ENCODE data around the gene RC3H2. TPM values are rescaled to one million over a fixed set of nuclear protein-coding genes. Genes with fewer than 3 reads are reported as not detected.
"Not testable (repeated sequence)": the region's sequence is repeated elsewhere in the genome, so short reads cannot be mapped to it uniquely, and the experiment has no call there.

The RC3H2 gene
- total and polyA plus RNA-seq, 7 donors: 5.6 to 33.7 (median 24.8) TPM

- DNase-seq (no peak), ATAC-seq (no peak)
- H3K4me3 ChIP-seq: no peak overlapping the region
- no peaks in the 10 kb centered on the region for H3K27me3 ChIP-seq (ENCODE audit: insufficient read depth in 3 of 3, low read length in 2 of 3)
- H3K9me3 ChIP-seq: no peaks in the 10 kb centered on the region
- WGBS, 3 donors: 82 to 91% (median 88%) methylated on average over 1 of the region's 1 CpG
- H3K27ac ChIP-seq: no peak overlapping the region
- peaks cover 12 to 83% of the 10 kb centered on the region in 2 donors for H3K36me3 ChIP-seq (ENCODE audit: insufficient read depth in 1 of 2, low read depth in 1 of 2)
- intact Hi-C loops (cut with DNase I): no loop called here
- TF ChIP-seq CTCF (IDR thresholded peaks at IDR 0.05): no peak
- H3K4me1 ChIP-seq: no peaks in the 10 kb centered on the region
Observed at GRCh38 chr9:122875523-122875922, 29.6 kb downstream of the RC3H2 start.

GRCh38 chr9:122867276-122867675, 37.9 kb downstream of the RC3H2 start:
- DNase-seq, H3K9me3 ChIP-seq: not testable (repeated sequence)
- H3K36me3 ChIP-seq (ENCODE audit: insufficient read depth in 1 of 2, low read depth in 1 of 2): peaks cover 2 to 31% of the 10 kb centered on the region in 2 donors

GRCh38 chr9:122866079-122866478, 39.1 kb downstream of the RC3H2 start:
- ATAC-seq (no peak), DNase-seq (no peak)
- no peak for TF ChIP-seq CTCF (IDR thresholded peaks at IDR 0.05)
- no CpG with 5 or more reads among the region's 5 CpGs for WGBS, 3 donors
- H3K9me3 ChIP-seq: no peaks in the 10 kb centered on the region
- peaks cover 2 to 38% of the 10 kb centered on the region in 2 donors for H3K36me3 ChIP-seq (ENCODE audit: insufficient read depth in 1 of 2, low read depth in 1 of 2)
- no peaks in the 10 kb centered on the region for H3K27me3 ChIP-seq (ENCODE audit: insufficient read depth in 3 of 3, low read length in 2 of 3)
- H3K27ac ChIP-seq: no peak overlapping the region
- intact Hi-C loops (cut with DNase I): no loop called here
- no peak overlapping the region for H3K4me3 ChIP-seq
- H3K4me1 ChIP-seq: no peaks in the 10 kb centered on the region

More at GRCh38 chr9:122867276-122867675, 37.9 kb downstream of the RC3H2 start:
- intact Hi-C loops (cut with DNase I); ATAC-seq; H3K27me3 ChIP-seq (ENCODE audit: insufficient read depth in 3 of 3, low read length in 2 of 3); H3K4me3 ChIP-seq; H3K27ac ChIP-seq; H3K4me1 ChIP-seq: not testable (repeated sequence)
- 95 to 99% methylated on average over 10 to 12 of the region's 27 CpGs; no CpG with 5 or more reads in 1 of the 3 donors for WGBS, 3 donors

GRCh38 chr9:122865300-122865699, 39.9 kb downstream of the RC3H2 start:
- DNase-seq (no peak), ATAC-seq (no peak)
- H3K9me3 ChIP-seq: no peaks in the 10 kb centered on the region
- no peak overlapping the region for H3K27ac ChIP-seq
- WGBS, 3 donors: 73 to 76% (median 74%) methylated on average over 7 of the region's 7 CpGs
- H3K4me3 ChIP-seq: no peak overlapping the region
- H3K27me3 ChIP-seq (ENCODE audit: insufficient read depth in 3 of 3, low read length in 2 of 3): no peaks in the 10 kb centered on the region
- intact Hi-C loops (cut with DNase I): no loop called here
- no peak for TF ChIP-seq CTCF (IDR thresholded peaks at IDR 0.05)
- H3K36me3 ChIP-seq (ENCODE audit: insufficient read depth in 1 of 2, low read depth in 1 of 2): peaks cover 2 to 42% of the 10 kb centered on the region in 2 donors
- no peaks in the 10 kb centered on the region for H3K4me1 ChIP-seq

- Histone ChIP-seq H3K36me3 (ENCODE audit: insufficient read depth in 1 of 2, low read depth in 1 of 2) (peaks cover 2 to 49% of the 10 kb centered on the region in 2 donors), H3K4me3 (no peak overlapping the region), H3K27ac (no peak overlapping the region), H3K9me3 (no peaks in the 10 kb centered on the region), H3K4me1 (no peaks in the 10 kb centered on the region), H3K27me3 (ENCODE audit: insufficient read depth in 3 of 3, low read length in 2 of 3) (no peaks in the 10 kb centered on the region)
- TF ChIP-seq CTCF (IDR thresholded peaks at IDR 0.05): no peak
- ATAC-seq (no peak), DNase-seq (no peak)
- intact Hi-C loops (cut with DNase I): no loop called here
- 96 to 99% (median 96%) methylated on average over 3 of the region's 3 CpGs for WGBS, 3 donors
Observed at GRCh38 chr9:122863407-122863806, 41.8 kb downstream of the RC3H2 start.

All from psoas muscle (tissue), 8 donors.